OCI-M2 (cell line): Measurements from ENCODE around the gene GABRD.

Experiments
- DNase-seq: peaks from one replicate; lab custom pipeline; 2025; ENCODE audit not compliant: unreplicated experiment; lab: John Stamatoyannopoulos, UW

GABRD gene

DNA sequence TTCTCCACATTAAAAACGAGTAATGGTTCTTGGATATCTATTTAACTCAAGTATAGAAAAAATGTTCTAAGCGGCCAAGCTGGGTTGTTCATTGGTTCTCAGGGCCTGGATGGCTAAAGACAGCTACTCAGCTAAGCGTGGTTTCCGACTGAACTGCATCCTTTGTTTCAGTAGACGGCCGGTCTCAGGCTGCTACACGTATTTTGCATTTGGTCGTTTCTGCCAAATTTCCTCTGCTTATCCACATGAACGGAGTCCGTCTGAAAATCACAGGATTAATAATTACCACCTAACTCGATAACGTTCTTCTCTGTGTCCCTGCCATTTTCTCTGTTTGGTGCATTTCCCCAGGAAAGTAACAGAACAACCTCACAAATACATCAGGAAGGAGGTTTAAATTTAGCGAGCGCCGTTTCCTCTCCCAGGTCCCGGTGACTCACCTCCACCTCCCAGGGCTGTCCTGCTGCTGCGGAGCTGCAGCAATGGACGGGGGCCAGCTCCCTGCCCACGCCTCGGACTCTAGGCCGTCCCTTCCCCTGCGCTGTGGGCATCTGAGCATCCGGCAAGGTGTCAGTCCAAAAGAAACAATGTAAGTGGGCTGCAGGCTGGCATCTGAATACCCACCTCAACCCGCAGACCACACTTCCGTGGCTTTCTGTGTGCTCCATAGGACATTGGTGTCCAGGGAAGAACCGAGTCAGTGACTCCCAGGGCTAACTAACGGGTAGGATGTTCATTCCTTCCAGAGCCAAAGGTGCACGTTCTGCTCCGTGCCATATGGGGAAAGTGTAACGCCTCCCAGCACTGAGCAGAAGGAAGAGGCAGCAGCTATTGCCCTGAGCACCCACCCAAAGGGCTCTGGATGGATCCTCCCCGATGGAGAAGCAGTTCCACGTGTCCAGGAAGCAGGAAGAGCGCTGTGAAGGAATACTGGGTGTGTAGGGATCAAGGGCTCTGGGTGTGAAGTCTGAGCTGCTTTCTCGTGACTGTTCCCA is 4.1 kb upstream of the GABRD start:
- DNase-seq: no peak

DNA sequence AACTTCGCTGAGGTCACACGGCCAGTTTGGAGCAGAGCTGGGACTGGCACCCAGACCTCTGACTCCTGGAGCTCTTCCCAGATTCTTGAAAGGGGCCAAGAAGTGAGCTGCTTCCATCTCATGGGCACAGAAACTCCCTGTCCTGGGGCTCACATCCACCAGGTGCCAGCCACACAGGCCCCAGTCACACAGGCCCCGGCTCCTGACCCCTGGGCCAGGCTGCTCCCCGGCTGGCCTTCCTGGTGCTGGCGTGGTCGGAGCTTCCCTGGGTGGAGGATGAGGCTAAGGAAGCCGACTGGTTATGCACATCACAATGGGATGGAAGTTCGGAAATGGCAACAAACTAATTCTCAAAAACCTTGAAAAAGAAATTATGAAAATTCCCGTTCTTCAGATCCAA is 3.0 kb upstream of the GABRD start:
- no peak for DNase-seq

DNA sequence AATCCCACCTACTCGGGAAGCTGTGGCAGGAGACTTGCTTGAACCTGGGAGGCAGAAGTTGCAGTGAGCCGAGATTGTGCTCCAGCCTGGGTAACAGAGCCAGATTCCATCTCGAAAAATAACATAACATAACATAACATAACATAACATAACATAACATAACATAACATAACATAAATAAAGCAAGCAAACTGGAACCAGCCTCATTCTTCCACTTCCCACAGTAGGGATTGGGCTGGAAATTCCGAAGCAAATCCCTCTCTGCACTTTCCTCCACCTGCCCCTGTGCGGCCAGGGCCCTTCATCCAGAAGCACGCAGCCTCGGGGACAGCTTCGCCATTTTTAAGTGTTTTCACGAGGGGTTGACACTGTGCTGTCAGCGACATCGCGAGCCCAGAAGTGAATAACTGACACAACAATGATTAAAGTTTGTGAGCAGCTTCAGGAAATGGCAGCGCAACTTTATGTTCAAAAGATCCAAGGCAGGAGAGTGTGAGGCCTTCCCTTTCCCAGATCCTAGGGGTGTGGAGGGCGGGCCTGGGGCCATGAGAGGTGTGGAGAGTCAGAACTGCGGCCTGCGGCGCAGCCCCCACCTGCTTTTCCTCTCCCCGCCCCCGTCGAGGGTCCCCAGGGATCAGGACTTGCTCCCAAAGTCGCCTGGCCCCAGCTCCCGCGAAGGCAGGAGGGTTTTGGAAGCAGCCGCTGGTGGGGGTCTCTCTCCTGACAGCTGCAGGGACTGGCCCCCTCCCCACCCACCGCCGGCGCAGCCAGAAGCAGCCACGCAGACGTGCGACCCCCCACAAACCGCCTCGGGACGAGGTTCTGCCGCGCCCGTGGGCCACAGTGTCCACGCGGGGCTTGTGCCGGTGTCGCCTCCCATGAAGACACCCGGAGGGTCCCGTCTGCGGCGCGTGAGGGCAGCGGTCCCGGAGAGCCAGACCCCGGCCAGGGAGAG is 651 bp upstream of the GABRD start:
- no peak for DNase-seq

DNA sequence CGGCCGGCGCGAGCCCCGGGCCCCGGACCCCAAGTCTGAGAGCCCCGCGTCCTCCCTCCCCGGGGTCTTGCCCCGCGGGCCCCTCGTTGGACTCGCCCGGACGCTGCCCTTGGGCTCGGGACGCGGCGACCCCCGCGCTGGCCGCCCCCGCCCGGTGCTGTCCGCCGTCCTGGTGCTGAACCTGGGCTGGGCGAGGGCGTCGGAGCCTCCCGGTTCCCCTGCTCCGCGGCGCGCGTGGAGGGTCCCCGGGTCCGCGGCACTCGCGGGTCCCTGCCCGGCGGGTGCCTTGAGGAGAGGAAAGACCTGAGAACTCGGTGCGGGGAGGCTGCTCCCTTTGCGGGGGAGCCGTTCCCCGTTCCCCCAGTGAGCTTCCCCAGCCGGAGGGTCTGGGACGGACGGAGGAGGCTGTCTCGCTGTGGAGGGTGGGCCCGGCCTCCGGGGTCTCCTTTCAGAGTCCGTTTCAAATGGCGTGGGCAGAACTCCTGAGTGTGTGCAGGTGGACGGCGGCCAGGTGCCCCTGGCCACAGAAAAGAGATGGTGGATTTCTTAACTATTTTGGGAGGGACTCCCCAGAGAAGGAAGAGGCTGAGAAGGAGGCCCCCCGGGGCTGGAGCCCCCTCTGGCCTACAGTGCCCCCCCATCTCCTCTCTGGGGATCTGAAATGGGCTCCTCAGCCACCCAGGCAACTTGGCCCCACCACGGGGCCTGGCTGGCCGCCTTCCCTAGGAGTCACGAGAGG is 595 bp downstream of the GABRD start:
- no peak for DNase-seq

DNA sequence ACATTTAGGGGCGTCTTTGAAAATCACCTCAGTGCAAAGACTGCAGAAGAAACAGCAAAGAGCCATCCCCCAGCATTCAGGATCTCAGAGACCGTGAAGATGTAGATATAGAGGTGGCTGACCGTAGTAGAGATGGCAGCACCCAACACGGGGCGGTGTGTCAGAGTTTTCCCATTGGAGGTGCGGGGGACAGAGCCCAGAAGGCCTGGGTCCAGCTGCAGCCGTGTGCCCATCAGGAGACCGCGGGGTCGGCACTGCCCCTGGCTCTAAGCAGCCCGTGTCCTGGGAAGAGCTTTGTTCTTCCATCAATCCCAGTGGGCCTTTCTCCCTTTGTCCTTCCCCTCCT is 1.1 kb downstream of the GABRD start:
- no peak for DNase-seq

DNA sequence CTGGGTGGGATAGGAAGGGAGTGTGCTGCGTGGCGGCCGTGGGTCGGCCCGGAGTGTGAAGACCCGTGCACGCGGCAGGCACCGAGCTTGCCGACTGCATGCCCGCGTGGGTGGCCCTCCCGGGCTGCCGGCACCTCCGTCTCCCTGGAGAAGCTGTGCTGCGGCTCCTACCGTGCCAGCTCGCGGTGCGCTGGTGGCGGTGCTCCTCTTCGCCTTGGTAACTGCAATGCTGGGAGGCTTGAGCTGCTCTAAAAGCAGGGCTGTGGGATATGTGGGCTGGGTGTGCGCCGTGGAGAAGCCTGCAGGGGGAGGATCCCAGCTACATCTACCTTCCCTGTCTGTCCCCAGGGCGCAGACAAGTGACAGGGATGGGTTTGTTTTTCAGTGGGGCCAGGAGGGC is 2.4 kb downstream of the GABRD start:
- DNase-seq: no peak

DNA sequence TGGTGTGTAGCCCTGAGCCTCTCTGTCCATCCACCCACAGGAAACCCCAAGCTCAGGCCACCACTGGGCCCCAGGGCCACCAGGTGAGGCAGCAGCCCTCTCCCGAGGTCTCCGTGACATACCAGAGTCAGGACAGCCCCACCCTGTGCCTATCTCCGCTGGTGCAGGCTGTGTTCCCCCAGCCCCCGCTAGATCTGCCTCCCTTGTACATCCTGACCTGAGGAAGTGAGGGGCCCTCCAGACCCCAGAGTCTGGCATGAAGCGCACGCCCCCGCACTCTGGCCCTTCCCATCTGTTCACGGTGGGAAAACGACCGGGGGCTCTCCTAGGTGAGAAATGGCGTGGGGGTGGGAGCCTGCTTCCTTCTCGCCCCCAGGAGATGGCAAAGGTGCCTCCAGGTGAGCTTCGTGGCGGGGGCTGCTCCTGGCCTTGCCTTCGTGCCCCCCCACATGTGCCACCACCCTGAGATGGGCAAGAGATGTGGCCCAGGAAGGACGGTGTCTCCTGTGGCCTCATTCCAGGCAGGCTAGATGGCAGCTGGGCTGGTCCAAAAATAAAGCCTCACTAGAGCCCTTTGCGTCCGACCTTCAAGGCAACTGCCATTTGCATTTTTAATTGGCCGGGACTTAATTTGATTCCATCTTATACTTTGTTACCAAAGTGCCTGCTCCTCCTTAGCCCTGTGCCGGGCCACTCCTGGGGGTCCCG is 3.1 kb downstream of the GABRD start:
- no peak for DNase-seq

DNA sequence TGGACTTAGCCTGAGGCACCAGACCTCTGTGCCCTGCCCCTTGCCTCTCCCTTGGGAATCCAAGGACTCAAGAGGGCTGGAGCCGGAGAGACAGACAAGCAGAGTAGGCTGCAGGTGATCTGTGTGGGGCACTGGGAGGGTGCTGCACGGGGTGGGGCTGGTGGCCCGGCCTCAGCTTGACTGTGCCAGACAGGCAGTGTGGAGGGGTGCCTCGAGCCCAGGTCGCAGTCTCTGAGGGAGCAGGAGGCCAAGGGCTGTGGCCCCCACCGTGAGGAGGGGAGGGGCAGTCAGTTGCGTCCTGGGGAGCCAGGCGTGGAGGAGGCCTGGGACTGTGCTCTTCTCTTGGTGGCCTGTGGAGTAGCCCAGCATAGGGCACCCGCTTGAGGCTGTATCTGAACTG is 4.0 kb downstream of the GABRD start:
- no peak for DNase-seq

DNA sequence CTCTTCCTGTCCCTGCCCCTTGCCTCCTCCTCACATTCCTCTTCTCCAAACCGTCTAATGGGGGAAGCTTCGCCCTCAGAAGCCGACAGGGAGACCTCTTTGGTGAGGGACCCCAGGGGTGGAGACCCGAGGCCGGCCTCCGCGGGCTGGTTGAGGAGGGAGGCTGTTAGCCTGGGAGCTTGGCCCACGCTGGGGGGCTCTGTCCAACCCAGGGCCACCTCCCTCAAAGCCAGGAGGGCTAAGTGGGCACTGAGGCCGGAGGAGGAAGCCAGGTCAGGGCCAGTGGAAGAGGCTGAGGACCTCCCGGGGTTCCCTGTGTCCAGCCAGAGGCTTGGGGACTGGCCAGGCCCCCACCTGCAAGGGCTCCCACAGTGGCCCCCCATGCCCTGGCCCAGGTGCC is 5.3 kb downstream of the GABRD start:
- no peak for DNase-seq

DNA sequence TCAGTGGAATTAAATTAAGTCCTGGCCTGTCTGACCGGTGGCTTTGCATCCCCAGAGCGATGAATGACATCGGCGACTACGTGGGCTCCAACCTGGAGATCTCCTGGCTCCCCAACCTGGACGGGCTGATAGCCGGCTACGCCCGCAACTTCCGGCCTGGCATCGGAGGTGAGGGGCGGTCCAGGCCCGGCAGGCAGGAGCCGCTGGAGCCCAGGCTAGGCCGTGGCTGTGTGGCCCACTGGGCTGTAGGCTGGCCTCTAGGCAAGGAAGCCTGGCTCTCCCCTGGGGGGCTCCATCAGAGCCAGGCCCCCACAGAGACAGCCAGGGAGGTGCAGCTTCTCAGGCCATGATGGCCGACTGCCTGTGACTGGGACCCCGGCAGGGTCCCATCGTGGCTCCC is 5.7 kb downstream of the GABRD start:
- no peak for DNase-seq

DNA sequence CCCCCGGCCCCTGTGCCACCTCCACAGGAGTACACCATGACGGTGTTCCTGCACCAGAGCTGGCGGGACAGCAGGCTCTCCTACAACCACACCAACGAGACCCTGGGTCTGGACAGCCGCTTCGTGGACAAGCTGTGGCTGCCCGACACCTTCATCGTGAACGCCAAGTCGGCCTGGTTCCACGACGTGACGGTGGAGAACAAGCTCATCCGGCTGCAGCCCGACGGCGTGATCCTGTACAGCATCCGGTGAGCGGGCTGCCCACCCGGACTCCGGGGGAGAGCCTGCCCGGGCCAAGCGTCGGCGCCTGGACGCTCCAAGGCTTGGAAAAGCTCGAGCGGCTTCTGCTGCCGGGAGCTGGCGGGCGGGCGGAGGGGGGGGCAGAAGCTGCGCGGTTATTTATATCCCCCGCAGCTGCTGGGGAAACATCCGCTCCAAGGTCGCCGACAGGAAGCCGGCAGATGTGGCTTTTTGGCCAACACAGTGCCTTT is 6.4 kb downstream of the GABRD start:
- DNase-seq: no peak

DNA sequence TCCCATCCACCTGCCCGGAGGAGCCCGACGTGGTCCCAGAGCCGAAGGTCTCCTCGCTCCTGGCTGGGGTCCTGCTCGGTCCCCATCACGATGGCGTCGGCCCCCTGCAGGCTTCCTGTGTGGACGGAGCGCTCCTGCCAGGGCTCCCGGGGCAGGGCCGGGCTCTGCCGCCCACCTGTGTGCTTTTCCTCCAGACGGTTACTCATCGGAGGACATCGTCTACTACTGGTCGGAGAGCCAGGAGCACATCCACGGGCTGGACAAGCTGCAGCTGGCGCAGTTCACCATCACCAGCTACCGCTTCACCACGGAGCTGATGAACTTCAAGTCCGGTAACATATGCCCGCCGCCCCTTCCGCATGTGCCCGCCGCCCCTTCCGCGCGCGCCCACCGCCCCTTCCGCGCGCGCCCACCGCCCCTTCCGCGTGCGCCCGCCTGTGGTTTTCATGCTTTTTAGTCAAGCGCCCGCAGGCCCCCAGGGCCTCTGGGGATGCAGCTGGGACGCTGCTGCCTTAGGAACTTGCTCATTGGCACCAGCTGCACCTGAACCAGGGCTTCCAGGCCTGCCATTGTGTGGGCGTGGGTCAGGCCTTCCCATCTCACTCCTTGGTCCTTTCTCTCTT is 8.9 kb downstream of the GABRD start:
- DNase-seq: no peak

DNA sequence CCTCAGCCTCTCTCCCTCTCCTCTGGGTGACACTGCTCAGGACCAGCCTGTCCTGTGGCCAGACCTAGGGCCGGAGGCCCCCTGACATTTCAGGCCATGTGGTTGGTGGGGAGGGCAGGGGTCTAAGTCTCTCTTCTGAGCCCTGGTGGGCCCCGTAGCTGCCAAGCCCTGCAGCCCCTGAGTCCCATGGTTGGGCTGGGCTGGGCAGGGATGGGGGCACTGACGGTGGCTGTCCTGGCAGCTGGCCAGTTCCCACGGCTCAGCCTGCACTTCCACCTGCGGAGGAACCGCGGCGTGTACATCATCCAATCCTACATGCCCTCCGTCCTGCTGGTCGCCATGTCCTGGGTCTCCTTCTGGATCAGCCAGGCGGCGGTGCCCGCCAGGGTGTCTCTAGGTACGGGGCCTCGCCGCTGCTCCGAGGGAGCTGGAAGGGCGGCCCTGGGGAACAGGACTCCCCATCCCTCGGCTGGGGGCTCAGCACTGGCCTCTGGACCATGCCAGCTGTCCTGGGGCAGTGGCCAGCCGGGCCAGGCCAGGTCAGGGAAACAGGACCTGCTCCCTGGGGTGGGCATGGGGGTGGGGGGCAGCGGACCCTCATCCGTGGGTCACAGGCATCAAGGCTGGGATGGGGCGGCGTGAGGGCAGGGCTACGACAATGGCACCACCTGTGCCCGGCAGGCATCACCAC is 9.9 kb downstream of the GABRD start:
- DNase-seq: no peak

DNA sequence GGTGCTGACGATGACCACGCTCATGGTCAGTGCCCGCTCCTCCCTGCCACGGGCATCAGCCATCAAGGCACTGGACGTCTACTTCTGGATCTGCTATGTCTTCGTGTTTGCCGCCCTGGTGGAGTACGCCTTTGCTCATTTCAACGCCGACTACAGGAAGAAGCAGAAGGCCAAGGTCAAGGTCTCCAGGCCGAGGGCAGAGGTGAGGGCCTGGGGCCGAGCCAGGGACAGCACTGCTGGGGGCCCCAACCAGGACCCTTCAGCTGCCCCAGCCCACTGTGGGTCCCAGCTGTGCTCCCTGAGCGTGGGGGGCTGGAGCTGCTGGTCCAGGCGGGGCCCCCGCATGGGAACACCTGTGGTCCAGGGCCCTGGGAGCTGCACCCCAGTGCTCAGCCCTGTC is 10.4 kb downstream of the GABRD start:
- DNase-seq: no peak

DNA sequence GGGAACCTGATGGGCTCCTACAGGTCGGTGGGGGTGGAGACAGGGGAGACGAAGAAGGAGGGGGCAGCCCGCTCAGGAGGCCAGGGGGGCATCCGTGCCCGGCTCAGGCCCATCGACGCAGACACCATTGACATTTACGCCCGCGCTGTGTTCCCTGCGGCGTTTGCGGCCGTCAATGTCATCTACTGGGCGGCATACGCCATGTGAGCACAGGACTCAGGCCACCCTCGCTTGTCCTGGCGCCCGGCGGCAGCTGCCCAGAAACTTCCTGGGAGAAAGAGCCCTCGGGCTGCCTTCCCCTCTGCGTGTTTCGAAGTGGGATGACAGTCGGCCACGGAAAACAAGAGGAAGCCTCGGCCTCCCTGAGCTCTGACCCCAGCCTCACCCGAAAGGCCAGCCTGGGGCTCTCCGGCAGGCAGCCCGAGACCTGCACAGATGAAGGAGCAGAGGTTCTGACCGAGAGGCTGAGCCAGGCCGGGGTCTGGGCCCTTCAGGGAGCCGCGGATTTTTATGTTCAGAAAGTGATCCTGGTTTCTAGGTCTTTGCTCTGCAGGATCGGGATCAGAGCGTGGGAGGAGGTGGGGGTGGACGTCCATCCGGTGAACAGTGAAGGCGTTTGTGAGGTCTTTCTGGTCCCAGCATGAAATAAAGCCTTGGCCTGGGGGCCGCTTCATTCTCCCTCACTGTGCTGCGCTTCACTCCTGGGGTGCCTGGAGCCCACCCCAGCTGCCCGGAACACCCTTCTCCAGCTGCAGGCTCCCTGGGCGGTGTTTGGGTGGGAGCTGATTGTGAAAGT is 11.1 kb downstream of the GABRD start:
- DNase-seq: no peak

DNA sequence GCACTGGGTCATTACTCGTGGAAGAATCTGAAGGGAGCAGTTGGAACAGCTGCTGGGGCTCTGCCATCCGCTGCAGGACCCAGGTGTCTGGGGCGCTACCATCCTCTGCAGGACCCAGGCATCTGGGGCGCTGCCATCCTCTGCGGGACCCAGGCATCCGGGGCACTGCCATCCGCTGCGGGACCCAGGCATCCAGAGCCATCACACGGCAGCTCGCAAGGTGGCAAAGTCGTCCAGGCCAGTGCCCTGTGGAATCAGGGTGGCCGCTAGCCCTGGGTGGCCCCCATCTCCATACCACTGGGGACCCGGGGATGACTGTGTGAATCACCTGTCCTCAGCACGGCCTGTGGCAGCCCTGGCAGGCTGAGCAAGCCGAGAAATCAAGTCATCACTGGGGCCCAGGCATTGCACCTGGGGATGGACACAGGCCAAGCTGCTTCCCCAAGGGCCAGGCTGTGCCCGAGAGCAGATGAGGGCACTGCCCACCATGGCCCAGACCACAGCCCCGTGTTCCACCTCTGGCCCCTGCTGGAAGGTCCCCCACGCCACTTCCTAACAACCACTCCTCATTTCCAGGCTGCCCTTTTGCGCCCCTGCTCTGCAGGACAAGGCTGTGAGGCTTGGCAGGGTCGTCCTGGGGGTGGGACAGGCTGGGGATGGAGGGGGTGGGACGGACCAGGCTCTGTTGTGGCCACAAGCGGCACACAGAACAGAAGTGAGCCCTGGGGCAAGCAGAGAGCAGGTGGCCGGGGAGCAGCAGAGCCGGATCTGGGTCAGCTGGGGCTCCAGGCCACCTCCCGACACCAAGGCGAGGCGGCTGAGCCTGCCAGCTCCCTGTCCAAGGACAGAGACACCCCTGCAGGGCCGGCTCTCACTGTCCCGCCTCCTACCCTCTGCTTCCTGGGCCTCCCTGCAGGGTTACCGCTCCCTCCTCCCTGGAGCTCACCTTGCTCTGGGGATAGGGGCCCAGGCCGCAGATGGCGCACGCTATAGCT is 12.7 kb downstream of the GABRD start:
- no peak for DNase-seq

DNA sequence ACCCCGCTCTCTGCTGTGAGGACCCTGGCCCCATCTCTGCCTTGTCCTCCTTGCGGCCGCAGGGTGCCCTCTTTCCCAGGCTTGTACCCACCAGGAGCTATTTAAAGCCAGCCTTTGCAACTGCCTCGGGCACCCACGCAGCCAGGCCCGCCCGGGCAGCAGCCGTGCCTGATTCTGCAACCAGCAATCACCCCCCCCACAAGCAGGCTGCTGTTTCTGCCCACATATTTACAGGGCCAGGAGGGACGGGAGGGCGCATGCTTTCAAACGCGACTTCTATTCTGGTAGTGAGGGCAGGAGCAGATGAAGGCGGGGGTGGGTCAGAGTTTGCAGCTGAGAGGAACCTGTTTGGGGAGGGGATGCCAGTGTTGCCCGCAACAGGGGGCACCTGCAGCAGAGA is 13.6 kb downstream of the GABRD start:
- no peak for DNase-seq
